Panc1 (cell line): ENCODE measurements around the gene MGAT4A. TPM values are rescaled to one million over a fixed set of nuclear protein-coding genes. Genes with fewer than 3 reads are reported as not detected.

Source experiments
- ATAC-seq: fragments of 200-7000 bp; cut with Tn5 transposase; 2 replicates; pipeline ENCODE4 v1.9.1; 2020; ENCODE audit warnings: mild to moderate bottlenecking, moderate library complexity
- BruUV-seq: library from RNA; stranded (reverse); fragments of 400-500 nt; replicated peaks from 2 replicates; lab custom pipeline; 2021; lab: Mats Ljungman, UMichigan
- CTCF ChIA-PET: fragments of 300-600 bp; sonication (Branson Sonifier 250); formaldehyde crosslinking; loops from one replicate; lab custom pipeline; 2022; ENCODE audit warnings: antibody characterized with exemption; lab: Charles Lee
- POLR2A ChIA-PET: fragments of 300-600 bp; sonication (Branson Sonifier 250); formaldehyde crosslinking; loops from one replicate; lab custom pipeline; 2022; ENCODE audit warnings: antibody characterized with exemption; lab: Charles Lee
- DNase-seq: peaks from one replicate; pipeline ENCODE4 v3.0.0-alpha.2; 2010; ENCODE audit warnings: low read depth, low spot score
- H3K27ac ChIP-seq: 2 replicates; pipeline ENCODE4 v1.5.1; 2011; ENCODE audit warnings: mild to moderate bottlenecking, low read length, inconsistent platforms
- H3K27me3 ChIP-seq: fragments of 200-500 bp; sonication (Bioruptor generic); 2 replicates; pipeline ENCODE4 v1.6.0; 2014; ENCODE audit warnings: low read length, inconsistent platforms; ENCODE audit not compliant: control insufficient read depth, insufficient read depth
- H3K36me3 ChIP-seq: fragments of 200-500 bp; sonication (Bioruptor generic); 2 replicates; pipeline ENCODE4 v1.5.1; 2014; ENCODE audit warnings: inconsistent platforms, mild to moderate bottlenecking, low read length, moderate library complexity; ENCODE audit not compliant: control insufficient read depth, insufficient read depth
- H3K4me1 ChIP-seq: 2 replicates; pipeline ENCODE4 v1.5.1; 2011; ENCODE audit warnings: inconsistent platforms, mild to moderate bottlenecking, low read length, moderate library complexity; ENCODE audit not compliant: control insufficient read depth, insufficient read depth
- H3K4me3 ChIP-seq, 2 experiments: 2 replicates each; pipeline ENCODE4 v1.5.1; 2011 to 2012; ENCODE audit warnings: low read depth in 2 of 2, low read length in 2 of 2, mild to moderate bottlenecking in 2 of 2, inconsistent platforms in 1 of 2, moderate library complexity in 1 of 2
- H3K9me3 ChIP-seq: fragments of 200-500 bp; sonication (Bioruptor generic); 2 replicates; pipeline ENCODE4 v1.5.1; 2014; ENCODE audit warnings: low read depth, mild to moderate bottlenecking, inconsistent platforms, low read length, moderate library complexity; ENCODE audit not compliant: control insufficient read depth, insufficient read depth
- POLR2AphosphoS5 ChIP-seq: IDR thresholded peaks from 2 replicates; pipeline ENCODE4 v1.6.1; 2012; ENCODE audit warnings: mild to moderate bottlenecking, low read depth, low read length, moderate library complexity
- SIN3A ChIP-seq: IDR thresholded peaks from 2 replicates; pipeline ENCODE4 v1.6.1; 2012; ENCODE audit warnings: low read depth, mild to moderate bottlenecking, low read length, moderate library complexity, borderline replicate concordance; ENCODE audit not compliant: insufficient read depth
- TCF7L2 ChIP-seq: IDR thresholded peaks from 2 replicates; pipeline ENCODE4 v1.6.1; 2011; ENCODE audit warnings: mild to moderate bottlenecking, low read depth, low read length, inconsistent platforms
- in situ Hi-C: cut with HindIII; loops from 2 replicates; pipeline ENCODE4 v1.10.0; 2016; ENCODE audit warnings: low sequenced_read_pairs, low pct_unique_long_range_greater_than_20kb
- intact Hi-C: fragments of 100-400 bp; cut with micrococcal nuclease; formaldehyde crosslinking; loops from one replicate; pipeline ENCODE4 v1.10.0; 2022; ENCODE audit not compliant: unreplicated experiment
- total RNA-seq: library from RNA; stranded (reverse); gene quantifications from one replicate; pipeline ENCODE4 v1.2.1, GENCODE V29; 2021; ENCODE audit not compliant: unreplicated experiment
- TF ChIP-seq, protein P1 (sequence below), 2 experiments: IDR thresholded peaks; 2 replicates each; pipeline ENCODE4 v1.6.1; 2011 to 2012; ENCODE audit warnings: low read depth in 2 of 2, control low read depth in 1 of 2, low read length in 1 of 2, mild to moderate bottlenecking in 1 of 2, moderate library complexity in 1 of 2; ENCODE audit not compliant: insufficient read depth in 1 of 2
- TF ChIP-seq, protein P2 (sequence below): fragments of 450-650 bp; IDR thresholded peaks from 2 replicates; pipeline ENCODE4 v1.5.1; 2017; ENCODE audit warnings: mild to moderate bottlenecking

Gene MGAT4A
- total RNA-seq, 1 experiment from 2014 or later = 4.4 TPM

DNA sequence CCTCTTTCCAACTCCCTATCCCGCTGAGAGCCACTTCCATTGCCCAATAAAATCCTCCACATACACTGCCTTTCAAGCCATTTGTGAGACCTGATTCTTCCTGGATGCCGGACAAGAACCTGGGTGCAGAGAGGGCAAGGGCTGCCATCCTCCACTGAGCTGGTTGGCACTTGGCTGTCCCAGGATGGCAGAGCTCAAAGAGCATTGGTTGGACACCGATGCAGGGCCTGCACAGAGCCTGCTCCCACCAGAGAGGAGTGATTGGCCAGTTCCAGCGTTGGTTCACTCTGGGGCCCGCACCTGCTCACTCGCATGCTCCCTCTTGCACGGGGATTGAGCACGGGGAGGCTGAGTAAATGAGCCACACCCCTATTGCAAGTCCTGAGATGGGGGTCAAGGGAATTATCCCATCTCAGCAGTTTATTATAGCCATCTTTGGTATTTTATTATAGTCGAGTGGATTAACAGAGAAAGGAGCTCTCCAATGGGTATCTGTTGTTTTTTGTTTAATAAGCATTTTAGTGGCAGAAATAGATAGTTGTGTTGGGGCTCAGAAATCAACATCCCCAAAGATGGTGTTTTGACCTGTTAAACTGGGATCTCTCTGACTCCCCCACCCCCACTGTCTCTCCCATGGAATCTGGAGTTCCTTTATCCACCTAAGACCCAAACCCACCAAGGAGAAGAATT lies 19.8 kb upstream of the MGAT4A start:
- no peak overlapping the region for H3K27ac ChIP-seq
- no peak overlapping the region for H3K4me3 ChIP-seq
- DNase-seq = no peak
- no TSS peak for BruUV-seq
- H3K4me1 ChIP-seq = no peaks in the 10 kb centered on the region
- ATAC-seq = no peak
- ChIA-PET CTCF (interaction anchor here (0.6 kb wide), 1 partner anchor 399 kb away, joined by 9 read pairs; no protein-coding TSS in a partner anchor), POLR2A (no interaction called here)
- in situ Hi-C loops (no loop called here), intact Hi-C loops (no loop called here)
- peaks cover 4% of the 10 kb centered on the region; the same call in 1 of the 2 replicates for H3K27me3 ChIP-seq
- H3K36me3 ChIP-seq = no peaks in the 10 kb centered on the region
- TF ChIP-seq SIN3A (no peak), TCF7L2 (no peak)
- TF ChIP-seq, protein P1, sequence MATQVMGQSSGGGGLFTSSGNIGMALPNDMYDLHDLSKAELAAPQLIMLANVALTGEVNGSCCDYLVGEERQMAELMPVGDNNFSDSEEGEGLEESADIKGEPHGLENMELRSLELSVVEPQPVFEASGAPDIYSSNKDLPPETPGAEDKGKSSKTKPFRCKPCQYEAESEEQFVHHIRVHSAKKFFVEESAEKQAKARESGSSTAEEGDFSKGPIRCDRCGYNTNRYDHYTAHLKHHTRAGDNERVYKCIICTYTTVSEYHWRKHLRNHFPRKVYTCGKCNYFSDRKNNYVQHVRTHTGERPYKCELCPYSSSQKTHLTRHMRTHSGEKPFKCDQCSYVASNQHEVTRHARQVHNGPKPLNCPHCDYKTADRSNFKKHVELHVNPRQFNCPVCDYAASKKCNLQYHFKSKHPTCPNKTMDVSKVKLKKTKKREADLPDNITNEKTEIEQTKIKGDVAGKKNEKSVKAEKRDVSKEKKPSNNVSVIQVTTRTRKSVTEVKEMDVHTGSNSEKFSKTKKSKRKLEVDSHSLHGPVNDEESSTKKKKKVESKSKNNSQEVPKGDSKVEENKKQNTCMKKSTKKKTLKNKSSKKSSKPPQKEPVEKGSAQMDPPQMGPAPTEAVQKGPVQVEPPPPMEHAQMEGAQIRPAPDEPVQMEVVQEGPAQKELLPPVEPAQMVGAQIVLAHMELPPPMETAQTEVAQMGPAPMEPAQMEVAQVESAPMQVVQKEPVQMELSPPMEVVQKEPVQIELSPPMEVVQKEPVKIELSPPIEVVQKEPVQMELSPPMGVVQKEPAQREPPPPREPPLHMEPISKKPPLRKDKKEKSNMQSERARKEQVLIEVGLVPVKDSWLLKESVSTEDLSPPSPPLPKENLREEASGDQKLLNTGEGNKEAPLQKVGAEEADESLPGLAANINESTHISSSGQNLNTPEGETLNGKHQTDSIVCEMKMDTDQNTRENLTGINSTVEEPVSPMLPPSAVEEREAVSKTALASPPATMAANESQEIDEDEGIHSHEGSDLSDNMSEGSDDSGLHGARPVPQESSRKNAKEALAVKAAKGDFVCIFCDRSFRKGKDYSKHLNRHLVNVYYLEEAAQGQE (IDR thresholded peaks at IDR 0.05; ENCODE audit: insufficient read depth in 1 of 2, low read depth in 2 of 2, low read length in 1 of 2) = no peak
- no peaks in the 10 kb centered on the region for H3K9me3 ChIP-seq

DNA sequence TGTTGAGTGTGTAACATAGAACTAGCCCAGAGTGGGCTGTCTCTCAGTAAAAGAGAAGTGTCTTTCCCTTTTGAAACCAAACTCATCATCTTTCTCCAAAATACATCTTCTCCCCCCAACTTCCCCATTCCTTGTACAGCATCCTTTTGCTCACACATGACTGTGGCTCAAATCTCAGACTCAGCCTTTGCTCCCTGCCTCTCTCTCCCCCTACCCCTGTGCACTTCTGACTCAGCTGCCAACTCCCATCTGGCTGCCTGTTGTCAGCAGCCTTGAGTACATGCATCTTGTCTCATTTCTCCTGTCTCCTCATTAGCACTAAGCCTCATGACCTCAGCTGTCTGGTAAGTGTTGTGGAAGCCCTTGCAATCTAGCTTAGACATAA lies 18.1 kb upstream of the MGAT4A start:
- intact Hi-C loops = no loop called here
- Histone ChIP-seq H3K4me1 (no peaks in the 10 kb centered on the region), H3K36me3 (no peaks in the 10 kb centered on the region), H3K27ac (no peak overlapping the region), H3K27me3 (0 out of 2 replicates have a peak, but pooled peaks cover 2% of the 10 kb centered on the region), H3K9me3 (no peaks in the 10 kb centered on the region), H3K4me3 (no peak overlapping the region)
- ChIA-PET CTCF (no interaction called here), POLR2A (no interaction called here)
- in situ Hi-C loops = no loop called here
- no peak for TF ChIP-seq TCF7L2
- TF ChIP-seq, protein P2, sequence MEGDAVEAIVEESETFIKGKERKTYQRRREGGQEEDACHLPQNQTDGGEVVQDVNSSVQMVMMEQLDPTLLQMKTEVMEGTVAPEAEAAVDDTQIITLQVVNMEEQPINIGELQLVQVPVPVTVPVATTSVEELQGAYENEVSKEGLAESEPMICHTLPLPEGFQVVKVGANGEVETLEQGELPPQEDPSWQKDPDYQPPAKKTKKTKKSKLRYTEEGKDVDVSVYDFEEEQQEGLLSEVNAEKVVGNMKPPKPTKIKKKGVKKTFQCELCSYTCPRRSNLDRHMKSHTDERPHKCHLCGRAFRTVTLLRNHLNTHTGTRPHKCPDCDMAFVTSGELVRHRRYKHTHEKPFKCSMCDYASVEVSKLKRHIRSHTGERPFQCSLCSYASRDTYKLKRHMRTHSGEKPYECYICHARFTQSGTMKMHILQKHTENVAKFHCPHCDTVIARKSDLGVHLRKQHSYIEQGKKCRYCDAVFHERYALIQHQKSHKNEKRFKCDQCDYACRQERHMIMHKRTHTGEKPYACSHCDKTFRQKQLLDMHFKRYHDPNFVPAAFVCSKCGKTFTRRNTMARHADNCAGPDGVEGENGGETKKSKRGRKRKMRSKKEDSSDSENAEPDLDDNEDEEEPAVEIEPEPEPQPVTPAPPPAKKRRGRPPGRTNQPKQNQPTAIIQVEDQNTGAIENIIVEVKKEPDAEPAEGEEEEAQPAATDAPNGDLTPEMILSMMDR = no peak
- TF ChIP-seq, protein P1 (IDR thresholded peaks at IDR 0.05; ENCODE audit: insufficient read depth in 1 of 2, low read depth in 2 of 2, low read length in 1 of 2) = no peak
- no peak for TF ChIP-seq POLR2AphosphoS5
- TF ChIP-seq SIN3A = no peak
- no TSS peak for BruUV-seq
- DNase-seq (no peak), ATAC-seq (no peak)
